GM12873 (cell line): ENCODE measurements around the gene FRS3.

Experiments
- CTCF ChIP-seq: IDR thresholded peaks from 2 replicates; pipeline ENCODE4 v1.5.1; 2012; ENCODE audit warnings: low read depth, mild to moderate bottlenecking, moderate library complexity, low read length, control low read depth; ENCODE audit not compliant: insufficient read depth; ENCODE audit errors: missing control alignments

FRS3 gene

GRCh38 chr6:41741625-41742490 lies 37.8 kb downstream of the FRS3 start:
- no peak for TF ChIP-seq CTCF

GRCh38 chr6:41740366-41741162 lies 39.1 kb downstream of the FRS3 start:
- TF ChIP-seq CTCF = no peak

DNA sequence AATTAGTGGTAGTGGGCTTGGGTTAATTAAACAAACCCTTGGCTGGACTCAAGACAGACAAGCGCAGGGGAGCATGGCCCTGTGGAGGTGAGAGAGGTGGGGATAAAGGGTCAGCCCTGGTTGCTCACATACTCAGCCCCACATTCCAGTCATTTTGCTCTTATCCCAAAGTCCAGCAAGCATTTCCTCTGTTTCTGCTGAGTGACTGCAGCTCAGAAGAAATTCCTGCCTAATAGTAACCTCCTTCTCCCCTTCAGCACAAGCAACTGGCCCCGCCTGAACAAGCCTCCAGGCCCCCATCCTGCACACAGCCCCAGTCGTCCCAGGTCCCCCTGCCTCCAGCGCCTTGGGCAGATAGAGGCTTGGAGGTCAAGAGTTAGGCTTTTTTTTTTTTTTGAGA lies 40.7 kb downstream of the FRS3 start:
- TF ChIP-seq CTCF = no peak

GRCh38 chr6:41737591-41738130 lies 42.0 kb downstream of the FRS3 start:
- no peak for TF ChIP-seq CTCF

GRCh38 chr6:41736800-41737555 lies 42.7 kb downstream of the FRS3 start:
- no peak for TF ChIP-seq CTCF

DNA sequence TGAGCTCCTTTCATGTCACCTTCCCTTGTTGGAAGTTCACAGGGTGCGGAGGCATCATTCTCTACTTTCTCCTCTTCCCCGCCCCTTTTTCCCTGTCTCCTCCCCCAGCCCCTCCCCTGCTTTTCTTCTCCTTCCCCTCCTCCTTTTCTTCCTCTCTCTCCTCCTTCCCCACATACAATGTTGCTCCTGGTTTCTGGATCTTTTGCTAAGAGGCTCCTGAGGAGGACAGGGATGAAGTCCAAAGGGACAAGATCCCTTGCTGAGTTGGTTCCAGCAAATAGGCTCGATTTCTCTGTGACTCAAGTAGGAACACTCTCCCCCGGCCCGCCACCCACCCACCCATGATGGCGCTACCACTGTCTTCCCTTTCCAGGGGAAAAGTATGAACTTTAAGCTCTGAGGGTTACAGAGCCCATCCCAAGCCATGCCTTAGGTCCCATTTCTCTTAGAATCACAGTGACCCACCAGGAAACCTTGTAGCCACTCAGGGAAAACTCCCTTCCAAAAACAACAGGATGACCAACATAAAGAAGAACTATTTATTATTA lies 43.4 kb downstream of the FRS3 start:
- TF ChIP-seq CTCF = no peak
